ENCODE measurements around the gene SH3RF3. TPM values are rescaled to one million over a fixed set of nuclear protein-coding genes. Genes with fewer than 3 reads are reported as not detected.

Gene SH3RF3
- polyA plus RNA-seq (2012; rRNA removed) = 1.3 and 1.9 TPM in 2 replicates
- polyA plus RNA-seq (2012; cell fraction: cytosol; rRNA removed) = 0.99 and 1.5 TPM in 2 replicates
- polyA plus RNA-seq (2012; cell fraction: nucleus; rRNA removed) = 3.5 and 3.8 TPM in 2 replicates

GRCh38 chr2:109128616-109129355 lies at the start of gene SH3RF3:
Gene SH3RF3 (plus strand): TSS chr2:109129205.
- TF ChIP-seq GATA2 (CRISPR knock-in tag; IDR thresholded peaks at IDR 0.05) (no peak), MAX (IDR thresholded peaks at IDR 0.05; ENCODE audit: low read depth) (peak; percentile 69), PBX3 (IDR thresholded peaks at IDR 0.05) (no peak), MEF2A (IDR thresholded peaks at IDR 0.05; ENCODE audit: borderline replicate concordance, low read depth) (no peak), CHD2 (IDR thresholded peaks at IDR 0.05; ENCODE audit: low read length, partially characterized antibody) (no peak), TAF1 (IDR thresholded peaks at IDR 0.05; ENCODE audit: borderline replicate concordance, low read depth, low read length) (no peak), NFIC (IDR thresholded peaks at IDR 0.05; ENCODE audit: borderline replicate concordance) (no peak), NRF1 (IDR thresholded peaks at IDR 0.05; ENCODE audit: low read depth, low read length) (peak; percentile 41; the same call in 1 of the 2 replicates), SMC3 (IDR thresholded peaks at IDR 0.05; ENCODE audit: low read depth, low read length) (no peak), CTCF (IDR thresholded peaks at IDR 0.05) (no peak), JUND (IDR thresholded peaks at IDR 0.05) (no peak), ELF1 (IDR thresholded peaks at IDR 0.05) (no peak)
- Histone ChIP-seq H3K79me2 (ENCODE audit: insufficient read depth) (peaks cover 61% of the 10 kb centered on the region), H3K4me1 (ENCODE audit: control insufficient read depth in 1 of 2, insufficient read depth in 2 of 2, low read depth in 1 of 2, low read length in 1 of 2) (peaks cover 19 to 33% of the 10 kb centered on the region in 2 experiments), H3K9me3 (no peaks in the 10 kb centered on the region), H2AFZ (ENCODE audit: low read depth) (peak within 1 kb of the TSS; percentile 74), H3K27ac (ENCODE audit: low read depth in 2 of 2, low read length in 1 of 2) (peak within 1 kb of the TSS; percentile 53 to 56; a peak in 3 of 4 replicates), H3K4me3 (ENCODE audit: low read depth in 2 of 2, low read length in 1 of 2) (peak within 1 kb of the TSS; percentile 70 to 80), H3K9me2 (no peaks in the 10 kb centered on the region), H3K36me3 (replicated peaks in 1 of 2; ENCODE audit: control insufficient read depth in 1 of 2, insufficient read depth in 2 of 2, low read length in 1 of 2) (no peaks in the 10 kb centered on the region), H3K9ac (peak within 1 kb of the TSS; percentile 72), H3F3A (replicated peaks; ENCODE audit: insufficient read depth) (peaks cover 27% of the 10 kb centered on the region), H4K20me1 (ENCODE audit: insufficient read depth) (peaks cover 30% of the 10 kb centered on the region), H3K27me3 (ENCODE audit: insufficient read depth) (no peaks in the 10 kb centered on the region), H3K4me2 (peak within 1 kb of the TSS; percentile 87)
- CTCF ChIA-PET = interaction anchor here (0.5 to 14.0 kb wide), 27 partner anchors 9 to 607 kb away, joined by 3 to 160 read pairs (median 3); partner anchors contain the start of gene SOWAHC
- peak; percentile 81 for DNase-seq
- POLR2A ChIA-PET = no interaction called here
- under 1% methylated on average over 34 of the region's 85 CpGs for WGBS (ENCODE audit: low lambda C conversion rate)

GRCh38 chr2:109079590-109079989 lies 49.4 kb upstream of the SH3RF3 start:
- 40% methylated on average over 6 of the region's 6 CpGs for WGBS (ENCODE audit: low lambda C conversion rate)
- CTCF ChIA-PET = no interaction called here

More at GRCh38 chr2:109079590-109079989, 49.4 kb upstream of the SH3RF3 start:
- no peaks in the 10 kb centered on the region for H4K20me1 ChIP-seq (ENCODE audit: insufficient read depth)
- TF ChIP-seq FOXJ3 (CRISPR knock-in tag; IDR thresholded peaks at IDR 0.05) (no peak), USF1 (IDR thresholded peaks at IDR 0.05; ENCODE audit: borderline replicate concordance, low read depth) (no peak), CTCF (IDR thresholded peaks at IDR 0.05) (no peak)
- H3K27me3 ChIP-seq (ENCODE audit: insufficient read depth) = peaks cover 14% of the 10 kb centered on the region; the same call in 1 of the 2 replicates
- no peaks in the 10 kb centered on the region for H3K4me1 ChIP-seq (ENCODE audit: control insufficient read depth in 1 of 2, insufficient read depth in 2 of 2, low read depth in 1 of 2, low read length in 1 of 2)
- no peaks in the 10 kb centered on the region for H3K79me2 ChIP-seq (ENCODE audit: insufficient read depth)
- no peak overlapping the region for H3K4me3 ChIP-seq (ENCODE audit: low read depth in 2 of 2, low read length in 1 of 2)
- POLR2A ChIA-PET = no interaction called here
- H3K36me3 ChIP-seq (replicated peaks in 1 of 2; ENCODE audit: control insufficient read depth in 1 of 2, insufficient read depth in 2 of 2, low read length in 1 of 2) = no peaks in the 10 kb centered on the region
- H3F3A ChIP-seq (replicated peaks; ENCODE audit: insufficient read depth) = no peaks in the 10 kb centered on the region
- no peak overlapping the region for H2AFZ ChIP-seq (ENCODE audit: low read depth)
- H3K9me2 ChIP-seq = no peaks in the 10 kb centered on the region
- H3K27ac ChIP-seq (ENCODE audit: low read depth in 2 of 2, low read length in 1 of 2) = no peak overlapping the region
- no peak overlapping the region for H3K9ac ChIP-seq
- DNase-seq = no peak
- no peaks in the 10 kb centered on the region for H3K9me3 ChIP-seq
- H3K4me2 ChIP-seq = no peak overlapping the region

All from SK-N-SH (cell line).